DMS153 (cell line): ENCODE results near the gene ANKRD60.
A peak's percentile ranks its signal among the peaks of the same experiment; 100 is the strongest.

ENCODE experiments used
- DNase-seq: peaks from one replicate; lab custom pipeline; 2025; lab: John Stamatoyannopoulos, UW

Gene ANKRD60

DNA sequence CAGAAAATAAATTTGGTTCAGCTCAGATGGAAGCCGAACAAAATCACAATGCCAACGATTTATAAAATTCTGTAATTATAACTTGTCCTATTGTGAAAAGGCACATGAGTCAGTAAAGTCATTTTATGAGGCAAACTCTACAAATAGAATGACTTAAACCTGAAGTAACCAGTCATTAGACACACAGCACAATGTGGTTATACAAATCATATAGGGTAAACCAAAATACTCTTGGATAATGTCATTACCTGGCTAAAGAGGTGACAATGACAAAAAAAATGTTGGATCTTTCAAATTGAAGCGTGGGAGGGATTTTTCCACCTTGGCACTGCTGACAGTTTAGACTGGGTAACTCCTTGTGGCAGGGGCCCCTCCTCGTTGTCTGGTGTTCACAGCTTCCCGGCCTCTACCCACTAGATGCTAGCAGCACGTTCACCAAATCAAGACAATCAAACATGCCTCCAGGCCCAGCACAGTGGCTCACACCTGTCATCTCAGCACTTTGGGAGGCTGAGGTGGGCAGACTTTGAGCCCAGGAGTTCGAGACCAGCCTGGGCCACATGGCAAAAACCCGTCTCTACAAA is 5.0 kb downstream of the ANKRD60 start:
- DNase-seq: no peak

DNA sequence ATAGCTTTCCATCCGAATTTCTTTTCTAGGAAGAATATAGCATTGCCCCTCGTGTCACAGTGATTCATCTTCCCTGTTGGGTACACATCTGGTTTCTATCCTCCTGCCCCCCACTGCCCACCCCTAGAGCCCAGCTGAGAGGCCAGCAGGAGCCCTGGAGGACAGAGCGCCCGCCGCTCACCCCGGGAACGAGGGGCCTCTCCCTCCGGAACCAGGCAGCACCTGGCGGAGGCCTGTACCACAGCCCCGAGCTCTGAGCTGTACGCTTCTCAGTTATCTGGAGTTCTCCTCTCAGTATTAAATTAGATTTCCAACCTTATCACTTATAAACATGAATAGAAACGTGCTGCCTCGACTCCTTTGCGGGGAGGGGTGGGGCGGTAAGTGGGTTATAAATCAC is 6.0 kb downstream of the ANKRD60 start:
- DNase-seq: no peak

DNA sequence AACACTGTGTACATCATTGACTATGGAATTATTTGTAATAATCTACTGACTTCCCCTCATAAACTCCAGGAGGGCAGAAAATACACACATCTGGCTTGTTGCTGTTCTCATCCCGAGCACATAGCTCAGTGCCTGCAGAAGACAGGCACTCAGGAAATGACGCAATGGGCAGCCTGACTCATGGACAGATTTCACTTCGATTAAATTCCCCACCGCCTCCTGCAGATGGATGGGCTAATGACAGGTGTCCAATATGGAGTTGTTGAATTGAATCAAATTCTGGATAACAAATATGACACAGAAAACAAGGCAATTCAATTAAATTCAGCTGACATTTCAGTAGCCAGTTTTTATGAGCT is 9.1 kb downstream of the ANKRD60 start:
- DNase-seq: no peak

DNA sequence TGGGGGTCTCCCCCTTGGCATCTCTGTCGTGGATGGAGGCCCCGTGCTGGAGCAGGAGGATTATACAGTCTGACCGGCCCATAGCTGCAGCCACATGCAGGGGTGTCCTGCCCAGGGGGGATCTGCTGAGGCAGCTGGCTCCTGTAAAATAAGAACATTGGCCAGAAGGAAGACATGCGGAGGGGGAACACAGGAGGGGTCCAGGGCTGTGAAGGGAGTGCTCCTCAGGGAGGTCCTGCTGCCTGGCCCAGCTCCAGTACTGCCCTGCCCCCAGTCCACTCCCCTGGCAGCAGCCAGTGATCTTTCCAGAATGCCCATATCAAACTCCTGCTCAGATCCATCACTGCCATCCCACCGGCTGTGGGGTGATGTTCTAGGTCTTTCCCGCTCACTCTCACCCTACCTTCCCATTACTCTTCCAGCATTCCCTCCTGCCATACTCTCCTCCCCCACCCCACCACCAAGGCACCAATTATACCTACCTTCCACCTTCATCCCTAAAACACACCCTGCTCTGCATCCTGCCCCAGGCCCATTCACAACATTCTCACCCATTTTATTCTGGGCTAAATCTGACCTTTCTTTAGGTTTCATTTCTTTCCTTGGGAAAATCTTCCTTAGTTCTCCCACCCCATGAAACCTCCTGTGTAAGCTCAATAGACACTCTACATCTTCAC is 9.7 kb downstream of the ANKRD60 start:
- DNase-seq: no peak

DNA sequence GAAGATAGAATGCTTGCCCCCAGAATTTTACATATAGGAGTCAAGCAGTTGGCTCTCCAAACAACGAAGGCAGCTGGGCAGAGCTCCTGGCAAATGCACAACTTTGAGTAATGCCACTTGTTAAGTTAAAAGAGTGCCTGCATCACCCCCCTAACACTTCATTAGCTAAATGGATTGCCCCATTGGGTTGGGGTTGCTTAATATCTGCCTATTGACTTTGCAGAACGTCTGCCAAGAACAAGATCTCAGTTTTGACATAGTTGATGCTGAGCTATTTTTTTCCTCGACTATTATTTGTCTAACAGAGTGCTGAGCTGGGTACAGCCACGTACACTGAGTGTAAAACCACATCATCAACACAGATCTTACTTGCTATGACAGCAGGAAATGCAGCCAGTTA is 12.1 kb downstream of the ANKRD60 start:
- no peak for DNase-seq

DNA sequence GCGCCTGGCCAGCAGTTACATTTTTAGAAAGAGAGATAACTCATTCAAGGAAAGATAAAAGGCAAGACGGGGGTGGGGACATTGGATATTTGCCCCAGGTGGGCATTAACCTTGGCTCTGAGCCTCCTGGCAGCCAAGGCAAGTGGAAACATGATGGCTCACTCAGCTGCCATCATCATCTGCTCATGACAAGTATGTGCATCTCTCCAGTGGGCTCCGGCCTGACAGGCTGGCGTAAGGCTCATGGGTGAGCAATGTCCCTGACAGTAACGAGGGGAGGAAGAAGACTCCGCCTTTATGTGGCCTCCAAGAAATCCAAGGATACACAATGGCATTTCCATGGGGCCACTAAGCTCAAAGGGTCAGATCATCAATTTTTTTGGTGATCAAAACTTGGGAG is 13.3 kb downstream of the ANKRD60 start:
- no peak for DNase-seq

DNA sequence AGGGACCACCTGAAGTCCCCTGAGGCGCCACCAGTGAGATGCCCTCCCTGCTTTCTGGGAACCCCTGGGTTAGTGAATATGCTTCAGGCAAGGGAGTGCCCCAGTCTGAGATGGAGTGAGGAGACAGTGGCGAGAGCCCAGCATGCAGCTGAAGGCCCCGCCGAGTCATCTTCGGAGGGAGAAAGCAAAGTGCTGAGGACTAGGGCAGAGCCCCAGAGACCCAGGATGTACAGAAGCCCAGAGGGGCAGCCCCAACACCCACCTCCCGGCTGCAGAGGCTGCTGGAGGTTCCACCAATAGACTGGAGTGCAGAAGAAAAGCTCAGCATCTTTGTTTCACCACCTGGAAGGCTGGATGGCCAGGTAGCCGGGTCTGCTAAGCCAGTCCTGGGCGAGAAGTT is 14.1 kb downstream of the ANKRD60 start:
- no peak for DNase-seq

DNA sequence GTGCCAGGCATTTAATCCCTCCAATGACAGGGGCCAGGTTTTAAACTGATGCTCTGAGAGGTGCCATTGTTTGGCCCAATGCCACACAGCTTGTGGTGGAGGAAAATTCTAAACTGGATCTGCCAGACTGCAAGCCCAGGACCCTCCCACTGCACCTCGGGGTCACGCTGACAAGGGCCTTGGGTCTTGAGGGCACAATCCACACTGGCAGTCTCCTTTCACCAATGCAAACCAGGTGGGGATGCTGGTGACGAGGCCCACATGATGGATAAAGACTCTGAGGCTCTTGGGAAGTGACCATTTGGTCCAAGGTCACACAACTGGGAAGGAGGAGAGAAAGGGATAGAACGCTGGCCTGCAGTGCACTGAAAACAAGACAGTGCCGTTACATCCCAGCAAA is 14.7 kb downstream of the ANKRD60 start:
- DNase-seq: no peak

DNA sequence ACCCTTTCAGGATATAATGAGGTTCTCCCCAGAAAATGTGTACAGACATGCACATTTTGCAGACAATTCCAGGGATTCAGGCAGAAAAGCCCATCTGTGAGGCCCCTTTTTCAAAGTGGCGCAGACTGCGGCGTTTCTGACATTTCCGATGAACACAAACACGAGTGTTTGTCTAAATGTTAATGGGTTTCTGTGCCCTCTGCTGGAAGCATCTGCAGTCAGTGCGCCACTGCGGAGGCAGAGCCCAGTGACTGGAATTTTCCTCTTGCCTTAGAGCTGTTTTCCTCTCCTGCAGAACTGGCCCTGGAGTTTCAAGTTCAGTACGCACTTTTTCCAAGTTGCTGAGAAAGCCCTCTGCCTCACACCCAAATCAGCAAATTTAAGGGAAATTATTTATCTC is 15.3 kb downstream of the ANKRD60 start:
- DNase-seq: peak; percentile 17

DNA sequence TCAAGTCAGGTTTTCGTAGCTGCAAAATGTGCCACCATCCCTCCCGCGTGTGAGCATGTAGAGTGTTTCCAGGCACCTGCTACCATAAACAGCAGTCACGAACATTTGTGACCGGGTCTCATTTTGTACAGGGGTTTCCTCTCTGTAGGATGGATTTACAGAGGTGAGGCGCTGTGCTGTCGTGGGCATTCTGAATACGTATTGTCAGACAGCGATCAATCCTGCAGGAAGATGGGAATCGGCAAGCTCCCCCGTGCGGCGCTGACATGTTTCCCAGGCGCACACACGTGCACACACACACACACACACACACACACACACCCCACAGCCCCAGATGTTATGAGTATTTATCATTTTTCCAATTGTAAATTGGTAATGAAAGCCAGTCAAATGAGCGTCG is 15.8 kb downstream of the ANKRD60 start:
- peak; percentile 4 for DNase-seq

DNA sequence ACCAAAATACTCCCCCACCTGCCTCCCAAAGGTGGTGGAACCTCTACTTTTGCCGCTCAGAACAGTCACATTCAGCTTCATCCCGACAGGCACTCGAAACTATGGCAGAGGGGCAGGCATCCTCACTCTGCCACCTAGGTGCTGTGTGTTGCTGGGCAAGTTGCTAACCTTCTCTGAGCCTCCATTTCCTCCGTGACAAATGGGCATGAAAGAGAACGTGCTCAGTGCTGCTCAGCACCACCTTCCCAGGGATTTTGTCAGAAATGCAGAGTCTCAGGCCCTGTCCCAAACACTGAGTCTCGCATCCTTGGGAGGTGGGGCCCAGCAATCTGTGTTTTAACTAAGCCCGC is 18.1 kb downstream of the ANKRD60 start:
- no peak for DNase-seq

DNA sequence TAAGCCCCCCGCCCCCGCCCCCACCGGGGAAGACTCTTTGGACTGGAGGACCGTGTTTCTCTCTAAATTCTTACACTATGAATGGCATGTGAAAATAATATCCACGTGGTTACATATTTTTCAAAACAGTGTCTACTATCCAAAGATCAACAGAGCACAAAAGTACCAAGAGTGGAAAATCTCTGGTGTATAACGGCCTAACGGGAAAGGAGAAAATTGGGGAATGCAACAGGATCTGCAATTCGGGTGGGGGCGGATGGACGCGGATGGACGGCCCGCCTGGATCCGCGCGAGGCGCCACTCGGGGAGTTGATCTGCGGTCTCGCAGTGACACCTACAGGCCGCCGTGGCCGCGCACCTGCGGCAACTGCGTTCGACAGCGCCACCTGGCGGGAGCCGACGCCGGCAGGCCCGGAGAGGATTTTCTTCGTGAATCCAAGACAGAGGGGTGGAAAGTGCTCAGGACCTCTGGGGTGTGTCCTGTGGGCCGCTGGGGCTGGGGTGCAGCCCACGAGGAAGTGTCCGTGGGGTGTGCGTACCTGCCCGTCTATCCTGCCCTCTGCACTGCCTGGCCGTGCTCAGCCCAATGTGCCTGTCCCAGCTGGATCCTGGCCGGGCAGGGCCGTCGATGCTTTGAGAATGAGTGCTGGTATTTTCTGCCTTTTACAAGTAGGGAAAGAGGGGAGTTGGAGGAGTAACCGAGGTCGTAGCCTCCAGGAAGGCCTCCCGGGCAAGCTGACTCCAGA is 18.6 kb downstream of the ANKRD60 start:
- DNase-seq: peak; percentile 8

DNA sequence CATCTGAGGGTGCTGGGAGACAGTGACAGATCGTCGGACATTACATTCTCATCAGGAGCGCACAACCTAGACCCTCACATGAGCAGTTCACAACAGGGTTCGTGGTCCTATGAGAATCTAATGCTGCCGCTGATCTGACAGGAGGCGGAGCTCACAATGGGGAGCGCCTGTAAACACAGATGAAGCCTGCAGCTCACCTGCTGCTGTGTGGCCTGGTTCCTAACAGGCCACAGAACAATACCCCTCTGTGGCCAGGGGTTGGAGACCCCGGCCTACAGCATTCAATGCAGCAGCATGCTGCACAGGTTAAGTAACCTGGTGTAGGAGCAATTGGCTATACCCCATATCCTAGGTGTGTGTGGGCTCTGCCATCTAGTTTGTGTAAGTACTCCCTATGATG is 19.5 kb downstream of the ANKRD60 start:
- no peak for DNase-seq

DNA sequence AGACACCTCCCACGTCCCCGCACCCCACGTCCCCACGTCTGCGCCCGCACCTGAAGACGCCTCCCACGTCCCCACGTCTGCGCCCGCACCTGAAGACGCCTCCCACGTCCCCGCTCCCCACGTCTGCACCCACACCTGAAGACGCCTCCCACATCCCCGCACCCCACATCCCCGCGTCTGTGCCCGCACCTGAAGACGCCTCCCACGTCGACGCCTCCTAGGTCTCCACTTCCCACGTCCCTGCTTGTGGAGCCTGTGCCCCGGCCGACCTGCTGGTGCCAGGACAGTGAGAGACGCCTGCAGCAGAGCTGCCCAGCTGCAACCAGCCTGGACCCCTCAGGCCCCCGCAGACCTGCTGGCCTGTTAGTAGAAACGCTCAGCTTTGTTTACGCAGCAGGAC is 22.6 kb downstream of the ANKRD60 start:
- DNase-seq: no peak

DNA sequence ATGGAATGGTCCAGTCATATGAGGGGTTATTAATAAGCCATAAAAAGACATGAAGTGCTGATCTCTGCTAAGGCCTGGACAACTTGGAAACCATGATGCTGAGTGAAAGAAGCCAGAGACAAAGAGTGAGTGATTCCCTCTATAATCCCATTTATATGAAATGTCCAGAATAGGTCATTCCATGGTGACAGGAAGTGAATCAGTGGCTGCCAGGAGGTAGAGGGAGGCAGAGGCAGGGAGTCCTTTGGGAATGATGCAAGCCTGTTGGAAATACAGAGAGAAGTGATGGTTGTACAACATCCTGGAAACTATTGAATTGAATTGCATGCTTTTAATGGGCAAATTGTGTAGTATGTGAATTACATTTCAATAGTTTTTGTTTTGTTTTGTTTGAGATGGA is 26.4 kb downstream of the ANKRD60 start:
- DNase-seq: no peak

DNA sequence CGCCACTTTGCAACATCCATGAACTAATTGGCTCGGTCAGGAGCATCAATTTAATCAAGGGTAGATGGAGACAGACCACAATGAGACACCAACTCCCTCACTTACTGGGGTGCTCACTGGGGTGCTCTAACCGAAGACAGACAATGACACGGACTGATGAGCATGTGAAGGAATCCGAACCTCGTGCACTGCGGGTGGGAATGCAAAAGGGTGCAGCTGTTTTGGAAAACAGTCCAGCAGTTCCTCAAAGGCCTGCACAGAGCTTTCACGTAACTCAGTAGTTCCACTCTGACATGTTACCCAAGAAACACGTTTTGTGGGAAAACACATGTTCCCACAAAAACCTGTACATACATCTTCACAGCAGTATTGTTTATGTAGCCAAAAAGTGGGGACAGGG is 26.8 kb downstream of the ANKRD60 start:
- DNase-seq: no peak

DNA sequence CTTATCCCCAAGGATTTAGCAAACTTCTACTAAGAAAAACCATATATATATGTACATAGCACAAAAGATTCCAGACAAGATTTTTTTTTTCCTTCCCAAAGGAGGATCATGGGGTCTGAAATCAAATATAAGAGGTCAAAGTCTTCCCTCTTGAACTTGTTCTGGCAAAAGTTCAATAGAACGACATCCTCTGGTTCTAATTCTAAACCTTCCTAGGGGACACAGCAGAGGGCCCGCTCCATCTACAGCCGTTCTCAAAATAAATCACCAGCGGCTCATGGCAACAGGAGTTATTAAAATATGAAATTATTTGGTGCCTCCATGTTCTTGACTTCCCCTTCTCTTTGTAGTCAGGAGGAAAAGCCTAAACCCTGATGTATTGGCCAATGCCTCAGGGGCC is 29.0 kb downstream of the ANKRD60 start:
- DNase-seq: no peak

DNA sequence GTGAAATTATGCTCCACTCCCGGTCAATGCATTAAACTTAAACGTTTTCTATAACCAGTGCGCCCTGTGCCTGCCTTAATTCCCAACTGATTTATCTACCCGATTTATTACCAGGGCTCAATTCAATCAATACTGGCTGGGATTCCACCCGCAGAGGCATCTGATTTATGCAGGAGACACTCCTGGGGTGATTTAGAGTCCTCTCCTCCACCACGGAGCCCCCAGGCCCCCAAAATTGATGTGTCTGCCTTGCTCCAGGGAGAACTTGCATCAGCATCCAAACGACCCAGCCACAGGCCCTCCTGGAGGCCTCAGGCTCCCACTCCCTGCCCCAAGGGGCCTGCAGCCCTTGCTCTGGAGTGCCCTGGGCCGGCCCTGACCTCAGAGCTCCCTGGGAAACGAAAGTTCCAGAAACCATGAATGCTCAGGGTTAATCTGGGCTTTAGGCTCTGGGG is 29.5 kb downstream of the ANKRD60 start:
- no peak for DNase-seq

DNA sequence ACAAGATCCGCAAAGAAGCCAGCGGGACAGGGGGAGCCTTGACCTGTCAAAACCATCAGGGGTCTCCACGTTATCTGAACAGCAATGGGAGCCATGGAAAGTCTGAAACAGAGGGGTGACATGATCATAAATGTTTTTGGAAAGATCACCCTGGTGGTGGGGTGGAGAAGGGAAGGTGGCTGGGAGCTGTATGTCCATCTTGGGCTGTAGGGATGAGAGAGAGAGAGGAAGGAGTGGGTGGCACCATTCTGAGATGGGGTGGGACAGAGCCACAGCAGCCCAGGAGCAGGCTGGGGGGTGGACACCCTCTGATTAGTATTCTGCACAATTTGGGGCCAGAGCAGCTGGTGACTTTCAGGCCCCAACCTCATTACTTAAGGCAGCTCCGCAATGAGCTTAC is 30.1 kb downstream of the ANKRD60 start:
- no peak for DNase-seq

DNA sequence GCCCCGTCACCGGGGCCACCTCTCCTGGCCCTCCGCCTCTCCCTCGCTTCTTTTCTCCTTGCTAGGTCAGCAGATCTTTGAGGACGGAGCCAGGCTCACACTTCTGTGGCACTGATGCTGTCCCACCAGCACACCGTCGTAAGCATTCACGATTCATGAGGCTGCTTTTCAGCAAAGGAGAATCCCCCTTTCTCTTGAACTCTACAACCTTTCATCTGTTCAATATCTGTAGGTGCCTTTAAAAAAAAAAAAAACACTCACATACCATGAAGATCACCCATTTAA is 31.3 kb downstream of the ANKRD60 start:
- DNase-seq: no peak

DNA sequence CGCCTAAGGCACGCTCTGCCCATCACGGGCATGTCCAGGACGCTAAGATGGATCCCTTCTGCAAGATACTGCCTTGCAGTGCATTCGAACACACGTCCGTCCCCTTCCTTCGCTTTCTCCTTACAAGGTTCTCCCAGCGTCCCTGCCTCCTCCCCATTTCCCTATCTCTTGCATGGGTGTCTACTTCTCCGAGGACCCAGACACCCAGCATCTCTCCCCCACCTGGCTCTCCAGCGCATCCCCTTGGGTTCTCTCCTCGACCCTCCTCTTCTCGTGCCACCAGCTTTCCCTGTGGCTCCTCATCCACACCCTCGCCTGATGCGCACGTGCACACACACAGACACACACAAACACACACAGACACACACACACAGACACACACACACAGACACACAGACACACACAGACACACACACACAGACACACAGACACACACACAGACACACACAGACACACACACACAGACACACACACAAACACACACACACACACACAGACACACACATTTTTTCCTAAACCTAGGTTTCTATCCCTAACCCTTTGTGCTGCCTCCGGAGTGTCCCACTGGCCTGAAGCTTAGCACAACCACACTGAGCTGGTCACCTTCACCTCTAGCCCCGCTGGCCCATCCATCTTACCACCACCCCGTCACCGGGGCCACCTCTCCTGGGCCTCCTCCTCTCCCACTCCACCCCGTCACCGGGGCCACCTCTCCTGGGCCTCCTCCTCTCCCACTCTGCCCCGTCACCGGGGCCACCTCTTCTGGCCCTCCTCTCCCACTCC is 31.9 kb downstream of the ANKRD60 start:
- no peak for DNase-seq

DNA sequence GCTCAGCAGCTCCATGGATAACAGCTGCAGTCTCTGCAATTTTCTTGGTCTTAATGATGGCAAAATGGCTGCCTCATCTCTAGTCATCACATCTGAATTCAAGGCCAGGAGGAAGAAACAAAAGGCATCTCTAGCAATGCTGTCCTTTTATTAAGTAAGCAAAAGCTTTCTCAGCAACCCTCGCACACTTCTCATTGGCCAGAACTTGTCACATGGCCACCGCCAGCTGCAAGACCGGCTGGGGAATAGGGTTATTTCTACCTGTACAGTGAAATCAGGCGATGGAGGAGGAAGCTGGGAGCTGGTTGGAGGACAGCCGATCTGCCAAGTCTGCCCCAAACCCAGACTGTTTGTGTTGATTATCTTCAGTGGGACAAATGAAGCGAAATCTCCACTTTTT is 33.4 kb downstream of the ANKRD60 start:
- no peak for DNase-seq

DNA sequence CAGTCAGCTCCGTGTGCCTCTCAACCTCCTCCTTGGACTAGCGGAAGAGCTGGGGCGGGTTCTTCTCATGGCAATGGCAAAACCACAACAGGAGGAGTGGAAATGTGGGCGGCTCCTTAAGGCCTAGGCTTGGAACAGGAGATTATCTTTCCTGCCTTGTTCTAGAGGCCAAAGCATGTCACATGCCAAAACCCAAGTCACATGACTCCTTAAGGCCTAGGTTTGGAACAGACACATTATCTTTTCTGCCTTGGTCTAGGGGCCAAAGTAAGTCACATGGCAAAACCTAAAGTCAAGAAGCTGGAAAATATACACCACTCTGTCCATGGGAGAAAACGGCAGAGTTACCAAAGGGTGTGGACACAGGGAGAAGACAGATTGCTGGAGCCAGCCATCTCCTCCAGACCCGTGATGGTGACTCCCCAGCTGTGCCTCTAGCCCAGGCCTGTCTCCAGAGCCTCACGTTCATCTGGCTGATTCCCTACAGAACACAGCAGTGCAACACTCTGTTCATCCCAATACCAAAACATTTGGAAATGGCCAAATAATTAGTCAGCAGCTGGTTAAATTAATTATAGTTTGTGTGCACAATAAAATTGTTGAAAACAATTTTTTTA is 34.2 kb downstream of the ANKRD60 start:
- no peak for DNase-seq
